M059J (cell line): ENCODE data around the gene NUP133. TPM values are rescaled to one million over a fixed set of nuclear protein-coding genes. Genes with fewer than 3 reads are reported as not detected.
"Not testable (repeated sequence)": the region's sequence is repeated elsewhere in the genome, so short reads cannot be mapped to it uniquely, and the experiment has no call there.

Source experiments
- DNase-seq: peaks from one replicate; pipeline ENCODE4 v3.0.0-alpha.2; 2012; ENCODE audit warnings: low read depth
- total RNA-seq: library from RNA; depleted of rRNA; stranded (reverse); fragments of >200 nt; shearing (Covaris generic); gene quantifications from 2 replicates; pipeline ENCODE4 v1.2.3, GENCODE V29; 2014; rRNA removed

The NUP133 gene
- 61.4 and 63.3 TPM in 2 replicates for total RNA-seq

- DNase-seq, result peak; percentile 97
Measured at GRCh38 chr1:229507951-229508822, at the start of gene NUP133. Gene NUP133, minus strand, starts transcription at chr1:229508341. Its CDS starts 92 bp downstream, at chr1:229508249.

- peak; percentile 8 for DNase-seq
Measured at GRCh38 chr1:229557200-229557850, 49.2 kb upstream of the NUP133 start.

GRCh38 chr1:229554886-229555621 is 46.9 kb upstream of the NUP133 start:
- DNase-seq, result no peak

- no peak for DNase-seq
Measured at GRCh38 chr1:229553621-229554130, 45.5 kb upstream of the NUP133 start.

- no peak for DNase-seq
Measured at GRCh38 chr1:229552732-229553131, 44.6 kb upstream of the NUP133 start.

GRCh38 chr1:229550812-229551567 is 42.8 kb upstream of the NUP133 start:
- no peak for DNase-seq

GRCh38 chr1:229547542-229547941 is 39.4 kb upstream of the NUP133 start:
- no peak for DNase-seq

- no peak for DNase-seq
Measured at GRCh38 chr1:229544587-229544986, 36.4 kb upstream of the NUP133 start.

GRCh38 chr1:229539863-229540506 is 31.8 kb upstream of the NUP133 start:
- DNase-seq, result no peak

- no peak for DNase-seq
Measured at GRCh38 chr1:229538945-229539344, 30.8 kb upstream of the NUP133 start.

- no peak for DNase-seq
Measured at GRCh38 chr1:229537894-229538293, 29.8 kb upstream of the NUP133 start.

- no peak for DNase-seq
Measured at GRCh38 chr1:229536982-229537381, 28.8 kb upstream of the NUP133 start.

GRCh38 chr1:229535230-229535629 is 27.1 kb upstream of the NUP133 start:
- DNase-seq, result no peak

- no peak for DNase-seq
Measured at GRCh38 chr1:229531326-229531725, 23.2 kb upstream of the NUP133 start.

- no peak for DNase-seq
Measured at GRCh38 chr1:229529639-229530038, 21.5 kb upstream of the NUP133 start.

- DNase-seq, result no peak
Measured at GRCh38 chr1:229526695-229527094, 18.6 kb upstream of the NUP133 start.

- DNase-seq, result no peak
Measured at GRCh38 chr1:229523052-229523451, 14.9 kb upstream of the NUP133 start.

GRCh38 chr1:229514578-229515275 is 6.6 kb upstream of the NUP133 start:
- peak; percentile 75 for DNase-seq

GRCh38 chr1:229511625-229512024 is 3.5 kb upstream of the NUP133 start:
- not testable (repeated sequence) for DNase-seq

- not testable (repeated sequence) for DNase-seq
Measured at GRCh38 chr1:229511201-229511600, 3.1 kb upstream of the NUP133 start.
